ENCODE data around the gene STAT5B.
"Not testable (repeated sequence)": the region's sequence is repeated elsewhere in the genome, so short reads cannot be mapped to it uniquely, and the experiment has no call there.

STAT5B gene

DNA sequence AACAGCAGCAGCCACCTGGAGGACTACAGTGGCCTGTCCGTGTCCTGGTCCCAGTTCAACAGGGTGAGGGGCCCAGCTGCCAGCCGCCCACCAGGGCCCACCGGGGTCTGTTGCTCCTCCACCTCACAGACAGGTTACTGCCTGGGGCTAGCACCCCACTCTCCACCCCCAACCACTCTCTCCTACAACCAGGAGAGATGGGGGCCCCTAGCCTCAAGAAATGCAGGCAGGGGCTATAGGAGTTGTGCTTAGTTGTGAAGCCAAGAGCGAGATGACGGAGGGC lies 30.1 kb upstream of the STAT5B start:
- no peak for DNase-seq (ENCODE audit: low read depth)
- TF ChIP-seq, protein P1, sequence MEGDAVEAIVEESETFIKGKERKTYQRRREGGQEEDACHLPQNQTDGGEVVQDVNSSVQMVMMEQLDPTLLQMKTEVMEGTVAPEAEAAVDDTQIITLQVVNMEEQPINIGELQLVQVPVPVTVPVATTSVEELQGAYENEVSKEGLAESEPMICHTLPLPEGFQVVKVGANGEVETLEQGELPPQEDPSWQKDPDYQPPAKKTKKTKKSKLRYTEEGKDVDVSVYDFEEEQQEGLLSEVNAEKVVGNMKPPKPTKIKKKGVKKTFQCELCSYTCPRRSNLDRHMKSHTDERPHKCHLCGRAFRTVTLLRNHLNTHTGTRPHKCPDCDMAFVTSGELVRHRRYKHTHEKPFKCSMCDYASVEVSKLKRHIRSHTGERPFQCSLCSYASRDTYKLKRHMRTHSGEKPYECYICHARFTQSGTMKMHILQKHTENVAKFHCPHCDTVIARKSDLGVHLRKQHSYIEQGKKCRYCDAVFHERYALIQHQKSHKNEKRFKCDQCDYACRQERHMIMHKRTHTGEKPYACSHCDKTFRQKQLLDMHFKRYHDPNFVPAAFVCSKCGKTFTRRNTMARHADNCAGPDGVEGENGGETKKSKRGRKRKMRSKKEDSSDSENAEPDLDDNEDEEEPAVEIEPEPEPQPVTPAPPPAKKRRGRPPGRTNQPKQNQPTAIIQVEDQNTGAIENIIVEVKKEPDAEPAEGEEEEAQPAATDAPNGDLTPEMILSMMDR (conservative IDR thresholded peaks at IDR 0.05; ENCODE audit: low read length), result no peak
- H3K4me3 ChIP-seq (ENCODE audit: low read length), result no peak overlapping the region

DNA sequence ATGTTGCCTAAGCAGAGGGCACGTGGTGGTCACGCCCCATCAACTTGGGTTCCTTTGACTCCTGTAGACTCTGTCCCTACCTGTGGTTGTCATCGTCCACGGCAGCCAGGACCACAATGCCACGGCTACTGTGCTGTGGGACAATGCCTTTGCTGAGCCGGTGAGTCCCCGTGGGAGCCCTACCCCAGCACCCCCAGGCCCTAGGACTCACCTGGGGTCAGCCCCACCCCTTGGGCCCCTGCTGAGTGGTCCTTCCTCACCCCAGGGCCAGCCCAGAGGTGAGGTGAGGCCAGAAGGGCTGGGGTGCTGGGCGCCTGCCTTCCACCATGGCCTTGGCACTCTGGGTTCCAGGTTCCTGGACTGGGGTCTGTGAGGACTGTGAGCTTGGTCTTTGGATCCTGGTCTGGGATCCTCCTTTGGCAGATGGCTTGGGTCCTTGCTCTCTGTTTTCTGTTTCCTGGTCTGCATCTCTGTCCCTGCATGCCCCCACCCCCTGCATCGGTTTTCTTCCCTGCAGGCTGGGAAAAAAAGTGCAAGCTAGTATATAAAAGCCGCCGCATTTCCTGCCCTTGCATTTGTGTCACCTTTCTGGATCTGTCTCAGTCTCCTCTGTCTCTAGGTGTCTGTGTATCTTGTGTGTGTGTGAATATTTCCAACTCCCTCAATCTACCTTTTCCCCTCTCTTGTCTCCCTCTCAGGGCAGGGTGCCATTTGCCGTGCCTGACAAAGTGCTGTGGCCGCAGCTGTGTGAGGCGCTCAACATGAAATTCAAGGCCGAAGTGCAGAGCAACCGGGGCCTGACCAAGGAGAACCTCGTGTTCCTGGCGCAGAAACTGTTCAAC lies 29.6 kb upstream of the STAT5B start:
- no peak overlapping the region for H3K4me3 ChIP-seq (ENCODE audit: low read length)

DNA sequence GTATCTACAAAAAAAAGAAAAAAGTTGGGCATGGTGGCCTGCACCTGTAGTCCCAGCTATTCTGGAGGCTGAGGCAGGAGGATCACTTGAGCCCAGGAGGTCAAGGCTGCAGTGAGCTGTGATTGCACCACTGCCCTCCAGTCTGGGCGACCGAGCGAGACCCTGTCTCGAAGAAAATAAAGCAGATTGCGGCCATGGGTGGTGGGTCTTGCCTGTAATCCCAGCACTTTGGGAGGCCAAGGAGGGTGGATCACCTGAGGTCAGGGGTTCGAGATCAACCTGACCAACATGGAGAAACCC lies 28.8 kb upstream of the STAT5B start:
- DNase-seq (ENCODE audit: low read depth); H3K4me3 ChIP-seq (ENCODE audit: low read length): not testable (repeated sequence)

More for the DNA sequence above, 29.6 kb upstream of the STAT5B start:
- TF ChIP-seq, protein P1 (conservative IDR thresholded peaks at IDR 0.05; ENCODE audit: low read length), result no peak
- no peak for DNase-seq (ENCODE audit: low read depth)

DNA sequence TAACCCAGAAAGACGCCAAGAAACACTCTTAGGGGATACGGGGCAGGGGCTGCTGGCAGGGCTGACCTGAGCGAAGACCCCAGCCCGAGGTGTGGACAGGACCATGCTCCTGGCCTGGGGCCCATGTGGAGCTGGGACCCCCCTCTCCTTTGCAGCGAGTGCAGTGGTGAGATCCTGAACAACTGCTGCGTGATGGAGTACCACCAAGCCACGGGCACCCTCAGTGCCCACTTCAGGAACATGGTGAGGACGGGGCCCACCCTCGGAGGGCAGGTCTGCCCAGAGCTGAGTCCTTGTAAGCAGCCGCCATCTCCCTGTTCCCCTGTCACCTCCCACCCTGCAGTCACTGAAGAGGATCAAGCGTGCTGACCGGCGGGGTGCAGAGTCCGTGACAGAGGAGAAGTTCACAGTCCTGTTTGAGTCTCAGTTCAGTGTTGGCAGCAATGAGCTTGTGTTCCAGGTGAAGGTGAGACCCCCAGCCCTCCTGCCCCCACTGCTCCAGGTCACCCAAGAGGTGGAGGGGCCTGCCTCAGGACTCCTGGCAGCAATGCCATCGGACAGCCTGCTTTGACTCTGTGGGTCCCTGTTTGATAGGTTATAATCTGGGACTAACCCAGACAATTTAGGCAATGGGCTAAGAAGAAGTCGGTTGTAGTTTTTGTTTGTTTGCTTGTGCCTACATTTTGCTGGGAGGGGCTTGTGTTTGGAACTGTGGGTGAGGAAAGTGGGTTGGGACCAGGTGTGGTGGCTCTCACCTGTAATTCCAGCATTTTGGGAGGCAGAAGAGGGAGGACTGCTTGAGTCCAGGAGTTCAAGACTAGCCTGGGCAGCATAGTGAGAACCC lies 28.2 kb upstream of the STAT5B start:
- DNase-seq (ENCODE audit: low read depth), result no peak
- TF ChIP-seq, protein P1 (conservative IDR thresholded peaks at IDR 0.05; ENCODE audit: low read length), result no peak
- no peak overlapping the region for H3K4me3 ChIP-seq (ENCODE audit: low read length)

DNA sequence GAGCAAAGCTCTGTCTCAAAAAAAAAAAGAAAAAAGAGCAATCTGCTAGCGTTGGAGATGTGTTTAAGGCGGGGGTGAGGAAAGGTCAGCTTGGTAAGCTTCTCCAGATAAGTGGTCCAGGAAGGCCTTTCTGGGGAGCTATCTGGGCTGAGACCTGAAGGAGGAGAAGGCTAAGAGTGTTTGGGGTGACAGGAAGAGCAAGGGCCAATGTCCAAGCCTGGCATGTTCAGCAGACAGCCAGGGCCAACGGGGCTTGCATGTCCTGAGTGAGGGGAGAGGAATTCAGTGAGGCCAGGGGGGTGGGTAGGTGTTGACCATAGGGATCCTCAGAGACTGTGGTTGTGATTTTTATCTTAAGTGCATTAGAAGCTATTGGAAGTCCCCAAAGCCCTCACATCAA lies 27.5 kb upstream of the STAT5B start:
- H3K4me3 ChIP-seq (ENCODE audit: low read length), result no peak overlapping the region
- no peak for DNase-seq (ENCODE audit: low read depth)
- TF ChIP-seq, protein P1 (conservative IDR thresholded peaks at IDR 0.05; ENCODE audit: low read length), result no peak

DNA sequence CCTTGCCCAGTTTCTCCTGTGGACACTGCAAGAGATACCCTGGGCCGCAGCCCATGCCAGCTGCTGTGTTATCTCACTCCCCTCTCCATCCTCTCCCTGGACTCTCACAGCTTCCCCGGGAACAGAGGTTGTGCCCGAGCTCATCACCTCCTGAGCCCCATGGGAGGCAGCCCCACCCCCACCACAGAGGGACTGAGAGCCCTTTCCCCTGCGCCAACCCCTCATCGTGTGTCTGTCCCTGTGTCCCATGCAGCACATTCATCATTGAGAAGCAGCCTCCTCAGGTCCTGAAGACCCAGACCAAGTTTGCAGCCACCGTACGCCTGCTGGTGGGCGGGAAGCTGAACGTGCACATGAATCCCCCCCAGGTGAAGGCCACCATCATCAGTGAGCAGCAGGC lies 24.8 kb upstream of the STAT5B start:
- TF ChIP-seq, protein P1 (conservative IDR thresholded peaks at IDR 0.05; ENCODE audit: low read length), result no peak
- H3K4me3 ChIP-seq (ENCODE audit: low read length), result no peak overlapping the region
- no peak for DNase-seq (ENCODE audit: low read depth)

DNA sequence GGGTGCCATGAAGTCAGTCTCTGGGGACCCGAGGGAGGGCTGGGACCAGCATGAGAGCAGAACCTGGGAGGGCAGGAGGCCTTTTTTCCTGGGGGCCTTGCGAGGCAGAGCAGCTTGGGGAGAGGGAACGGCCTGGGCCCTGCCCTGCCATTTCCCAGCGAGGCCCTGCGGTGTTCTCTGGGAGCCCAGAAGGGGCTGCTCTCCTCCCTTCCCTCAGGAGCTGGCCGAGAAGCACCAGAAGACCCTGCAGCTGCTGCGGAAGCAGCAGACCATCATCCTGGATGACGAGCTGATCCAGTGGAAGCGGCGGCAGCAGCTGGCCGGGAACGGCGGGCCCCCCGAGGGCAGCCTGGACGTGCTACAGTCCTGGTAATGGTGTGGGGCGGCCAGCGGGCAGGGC lies 23.7 kb upstream of the STAT5B start:
- DNase-seq (ENCODE audit: low read depth); H3K4me3 ChIP-seq (ENCODE audit: low read length): not testable (repeated sequence)

DNA sequence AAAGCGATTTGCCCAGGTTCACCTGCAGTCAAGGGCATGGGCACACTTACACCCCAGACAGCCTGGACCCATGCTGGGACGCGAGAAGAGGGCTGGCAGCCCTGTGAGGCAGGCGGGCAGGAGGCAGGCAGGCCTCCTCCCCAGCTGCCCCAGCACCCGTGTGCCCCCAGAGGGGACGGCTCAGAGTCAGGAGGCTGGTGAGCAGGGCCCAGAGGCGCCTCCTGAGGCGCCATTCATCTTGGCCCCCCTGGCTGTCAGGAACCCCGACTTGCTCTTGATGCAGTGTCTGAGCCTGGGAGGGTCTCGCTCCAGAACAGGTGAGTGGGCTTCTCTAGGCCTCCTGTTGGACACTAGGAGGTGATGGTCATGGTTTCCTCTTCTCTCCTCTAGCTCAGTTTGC lies 23.2 kb upstream of the STAT5B start:
- not testable (repeated sequence) for DNase-seq (ENCODE audit: low read depth); H3K4me3 ChIP-seq (ENCODE audit: low read length)

DNA sequence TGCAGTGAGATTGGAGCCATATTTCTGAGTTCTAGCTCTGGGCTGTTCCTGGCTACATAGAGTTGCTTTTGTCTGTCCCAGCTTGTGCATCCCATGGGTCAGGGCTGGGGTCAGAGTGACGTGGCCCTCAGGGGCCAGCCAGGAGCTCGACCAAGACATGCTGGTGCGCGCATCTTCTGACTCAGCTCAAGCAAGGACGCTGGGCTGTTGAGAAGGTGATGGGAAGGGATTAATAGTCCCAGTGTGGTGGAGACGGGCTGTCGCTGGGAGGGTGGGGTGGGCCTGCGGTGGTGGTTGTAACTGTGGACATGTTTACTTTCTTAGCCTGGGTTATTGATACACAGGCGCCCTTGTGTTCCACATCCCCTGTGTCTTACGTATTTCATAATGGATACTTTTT lies 21.6 kb upstream of the STAT5B start:
- not testable (repeated sequence) for DNase-seq (ENCODE audit: low read depth)

More for the DNA sequence above, 21.6 kb upstream of the STAT5B start:
- not testable (repeated sequence) for H3K4me3 ChIP-seq (ENCODE audit: low read length)
